Lower leg skin (tissue), 3 donors: ENCODE data around the gene NKD2.

Source experiments
- POLR2A ChIP-seq, 2 donors: fragments of 450-650 bp; IDR thresholded peaks; one replicate each; pipeline ENCODE4 v1.6.1; 2016 to 2017; ENCODE audit warnings: antibody characterized with exemption in 2 of 2, mild to moderate bottlenecking in 1 of 2, moderate library complexity in 1 of 2
- TF ChIP-seq, protein P1 (sequence below), 3 donors: fragments of 450-650 bp; IDR thresholded peaks; one replicate each; pipeline ENCODE4 v1.5.1; 2016; ENCODE audit warnings: antibody characterized with exemption in 3 of 3, mild to moderate bottlenecking in 3 of 3, moderate library complexity in 2 of 3

DNA sequence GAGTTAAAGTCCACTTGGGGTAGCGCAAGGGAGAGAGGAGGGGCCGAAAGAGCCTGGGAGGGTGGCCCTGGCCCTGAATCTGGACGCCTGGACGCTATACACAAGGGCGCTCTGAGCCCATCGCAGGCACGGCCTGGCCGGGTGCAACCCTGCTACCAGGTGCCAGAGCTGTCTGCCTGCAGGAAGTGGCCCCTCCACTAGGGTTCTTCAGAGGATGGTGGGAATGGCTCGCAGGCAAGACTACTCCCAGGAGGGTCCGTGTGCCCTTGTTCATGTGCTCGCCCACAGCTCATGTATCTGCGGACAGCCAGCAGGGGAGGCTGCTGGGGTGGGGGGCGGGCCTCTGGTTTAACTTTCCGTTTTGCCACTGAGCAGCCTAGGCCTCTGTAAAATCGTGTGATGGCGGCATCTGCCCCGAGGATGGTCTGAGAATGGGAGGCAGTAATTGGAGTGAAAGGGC, 1.4 kb upstream of the NKD2 start:
- TF ChIP-seq POLR2A (IDR thresholded peaks at IDR 0.05) = no peak
- TF ChIP-seq, protein P1, sequence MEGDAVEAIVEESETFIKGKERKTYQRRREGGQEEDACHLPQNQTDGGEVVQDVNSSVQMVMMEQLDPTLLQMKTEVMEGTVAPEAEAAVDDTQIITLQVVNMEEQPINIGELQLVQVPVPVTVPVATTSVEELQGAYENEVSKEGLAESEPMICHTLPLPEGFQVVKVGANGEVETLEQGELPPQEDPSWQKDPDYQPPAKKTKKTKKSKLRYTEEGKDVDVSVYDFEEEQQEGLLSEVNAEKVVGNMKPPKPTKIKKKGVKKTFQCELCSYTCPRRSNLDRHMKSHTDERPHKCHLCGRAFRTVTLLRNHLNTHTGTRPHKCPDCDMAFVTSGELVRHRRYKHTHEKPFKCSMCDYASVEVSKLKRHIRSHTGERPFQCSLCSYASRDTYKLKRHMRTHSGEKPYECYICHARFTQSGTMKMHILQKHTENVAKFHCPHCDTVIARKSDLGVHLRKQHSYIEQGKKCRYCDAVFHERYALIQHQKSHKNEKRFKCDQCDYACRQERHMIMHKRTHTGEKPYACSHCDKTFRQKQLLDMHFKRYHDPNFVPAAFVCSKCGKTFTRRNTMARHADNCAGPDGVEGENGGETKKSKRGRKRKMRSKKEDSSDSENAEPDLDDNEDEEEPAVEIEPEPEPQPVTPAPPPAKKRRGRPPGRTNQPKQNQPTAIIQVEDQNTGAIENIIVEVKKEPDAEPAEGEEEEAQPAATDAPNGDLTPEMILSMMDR (IDR thresholded peaks at IDR 0.05) = no peak
